Hepatic stellate cell (primary cell): ENCODE data around the gene MAGEA11.
"Not testable (repeated sequence)": the region's sequence is repeated elsewhere in the genome, so short reads cannot be mapped to it uniquely, and the experiment has no call there.

Source experiments
- DNase-seq: peaks from one replicate; pipeline ENCODE4 v3.0.0; 2011; ENCODE audit warnings: low spot score

MAGEA11 gene, protein sequence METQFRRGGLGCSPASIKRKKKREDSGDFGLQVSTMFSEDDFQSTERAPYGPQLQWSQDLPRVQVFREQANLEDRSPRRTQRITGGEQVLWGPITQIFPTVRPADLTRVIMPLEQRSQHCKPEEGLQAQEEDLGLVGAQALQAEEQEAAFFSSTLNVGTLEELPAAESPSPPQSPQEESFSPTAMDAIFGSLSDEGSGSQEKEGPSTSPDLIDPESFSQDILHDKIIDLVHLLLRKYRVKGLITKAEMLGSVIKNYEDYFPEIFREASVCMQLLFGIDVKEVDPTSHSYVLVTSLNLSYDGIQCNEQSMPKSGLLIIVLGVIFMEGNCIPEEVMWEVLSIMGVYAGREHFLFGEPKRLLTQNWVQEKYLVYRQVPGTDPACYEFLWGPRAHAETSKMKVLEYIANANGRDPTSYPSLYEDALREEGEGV

DNA sequence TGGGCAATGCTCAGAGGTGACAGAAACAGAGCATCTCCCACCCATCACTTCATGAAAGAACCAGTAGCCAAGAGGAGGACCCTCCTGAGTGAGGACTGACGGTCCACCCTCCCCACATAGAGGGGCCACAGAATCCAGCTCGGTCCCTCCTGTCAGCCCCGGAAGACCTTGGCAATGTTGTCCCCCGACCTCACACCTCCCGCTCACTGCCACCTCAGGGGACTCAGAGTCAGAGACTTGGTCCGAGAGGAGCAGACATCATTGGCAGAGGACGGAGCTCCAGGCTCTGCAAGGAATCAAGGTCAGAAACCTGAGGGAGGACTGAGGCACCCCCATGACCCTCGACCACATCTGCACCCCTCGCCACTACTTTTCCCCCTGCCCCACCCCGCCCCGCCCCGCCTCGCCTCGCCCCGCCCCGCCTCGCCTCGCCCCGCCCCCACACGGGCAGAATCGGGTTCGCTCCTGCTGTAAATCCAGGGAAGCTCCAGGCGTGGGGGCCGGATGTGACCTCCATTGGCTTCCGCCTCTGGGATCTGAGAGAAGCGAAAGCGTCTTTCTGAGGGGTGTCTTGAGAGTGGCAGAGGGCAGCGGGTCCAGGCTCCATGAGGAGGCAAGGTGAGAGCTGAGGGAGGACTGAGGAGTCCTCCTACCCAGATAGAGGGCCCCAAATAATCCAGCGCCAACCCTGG is at the start of gene MAGEA11:
Gene MAGEA11, plus strand, starts transcription at position 516 of the 692 bp plus-strand sequence. CDS start 1,100 bp downstream, outside the sequence.
- DNase-seq = no peak

DNA sequence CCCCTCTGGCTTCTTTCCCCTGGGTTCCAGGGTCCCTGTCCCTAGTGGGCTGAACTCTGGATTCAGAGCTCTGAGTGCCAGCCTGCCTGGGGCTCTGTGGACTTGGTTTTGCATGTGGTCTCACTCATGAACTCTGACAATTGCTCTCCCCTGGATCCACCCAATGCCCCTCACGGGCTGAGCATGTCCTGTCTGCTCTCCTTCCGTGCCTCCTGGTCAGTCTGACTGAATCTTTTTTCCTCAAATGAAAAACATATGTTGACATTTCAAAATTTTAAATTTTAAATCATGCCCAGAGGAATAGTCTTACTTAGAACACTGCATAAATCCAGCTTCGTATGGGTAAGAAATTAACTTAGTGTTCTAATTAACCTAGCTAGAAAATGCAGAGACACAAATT is 36.8 kb upstream of the MAGEA11 start:
- not testable (repeated sequence) for DNase-seq

DNA sequence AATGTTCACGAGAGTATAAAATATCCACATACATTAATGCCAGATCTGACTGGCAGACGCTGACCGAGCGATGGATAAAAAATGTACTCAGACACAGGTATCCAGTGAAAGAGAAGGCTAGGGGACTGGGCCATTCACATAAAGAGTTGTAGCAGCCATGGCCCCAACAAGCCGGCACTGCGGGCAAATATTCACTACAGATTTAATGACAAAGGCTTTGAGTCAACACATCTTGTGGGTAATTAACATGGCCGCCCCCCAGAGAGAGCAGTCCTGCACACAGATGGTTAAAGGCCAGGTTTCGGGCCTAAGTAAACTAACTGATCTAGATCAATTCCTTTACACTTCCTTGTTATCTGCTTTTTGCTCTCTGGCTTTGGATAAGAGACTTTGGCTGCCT is 36.3 kb upstream of the MAGEA11 start:
- DNase-seq = not testable (repeated sequence)

DNA sequence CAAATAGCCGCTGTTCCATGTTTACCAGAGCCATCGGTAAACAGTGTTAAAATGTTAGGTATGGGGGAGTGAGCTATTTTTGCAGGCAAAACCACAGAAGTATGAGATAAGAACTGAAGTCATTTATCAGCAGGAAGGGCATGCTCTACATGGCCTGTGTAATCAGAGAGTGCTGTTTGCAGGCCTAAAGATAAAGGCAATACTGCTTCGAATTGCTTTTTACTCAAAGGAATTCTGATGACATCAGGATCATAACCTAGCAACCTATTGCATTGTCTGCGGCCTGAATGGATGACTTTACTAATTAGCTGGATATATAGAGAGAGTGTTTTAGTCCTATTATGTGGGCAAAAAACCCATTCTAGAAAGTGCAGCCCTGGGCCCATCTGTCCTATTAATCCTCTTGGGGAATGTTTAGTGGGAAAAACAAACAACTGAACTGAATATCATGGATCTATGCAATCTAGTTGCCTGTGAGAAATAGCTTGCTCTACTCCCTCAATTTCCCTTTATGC is 32.6 kb upstream of the MAGEA11 start:
- not testable (repeated sequence) for DNase-seq

DNA sequence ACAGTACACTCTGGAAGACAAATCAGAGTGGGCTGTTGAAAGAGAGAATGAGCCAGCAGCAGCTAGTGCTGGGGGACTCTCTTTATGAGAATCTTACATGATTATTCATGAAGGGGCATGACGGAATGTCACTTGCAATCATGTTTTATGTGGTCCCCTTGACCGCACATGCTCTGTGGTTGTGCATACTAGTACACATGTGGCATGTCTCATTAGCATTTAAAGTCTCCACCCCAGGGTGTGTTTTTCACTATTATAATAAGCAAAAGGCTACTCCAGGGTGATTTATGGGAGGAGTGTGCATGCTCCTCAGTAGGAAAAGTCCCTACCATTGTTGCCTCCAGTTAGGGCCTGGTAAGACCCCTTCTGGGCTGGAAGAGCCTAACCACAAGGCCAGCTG is 30.7 kb upstream of the MAGEA11 start:
- no peak for DNase-seq

DNA sequence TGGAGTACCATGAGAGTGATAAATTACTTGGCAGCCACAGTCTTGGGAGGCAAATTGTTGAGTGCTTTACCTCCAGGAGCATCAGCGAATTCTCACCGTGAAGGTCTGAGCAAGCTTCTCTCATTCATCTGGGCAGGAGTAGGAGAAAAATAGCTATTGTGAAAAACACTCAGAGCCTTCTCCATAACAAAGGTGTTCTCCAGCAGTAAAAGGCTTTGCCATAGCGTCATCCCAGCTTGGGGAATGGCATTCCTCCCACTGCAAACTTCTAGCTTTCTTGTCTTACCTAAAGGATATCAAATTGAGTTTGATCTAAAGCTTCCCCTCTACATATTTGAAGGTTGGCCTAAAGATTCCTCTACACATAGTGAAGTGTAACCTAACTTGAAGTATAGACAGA is 29.8 kb upstream of the MAGEA11 start:
- no peak for DNase-seq

DNA sequence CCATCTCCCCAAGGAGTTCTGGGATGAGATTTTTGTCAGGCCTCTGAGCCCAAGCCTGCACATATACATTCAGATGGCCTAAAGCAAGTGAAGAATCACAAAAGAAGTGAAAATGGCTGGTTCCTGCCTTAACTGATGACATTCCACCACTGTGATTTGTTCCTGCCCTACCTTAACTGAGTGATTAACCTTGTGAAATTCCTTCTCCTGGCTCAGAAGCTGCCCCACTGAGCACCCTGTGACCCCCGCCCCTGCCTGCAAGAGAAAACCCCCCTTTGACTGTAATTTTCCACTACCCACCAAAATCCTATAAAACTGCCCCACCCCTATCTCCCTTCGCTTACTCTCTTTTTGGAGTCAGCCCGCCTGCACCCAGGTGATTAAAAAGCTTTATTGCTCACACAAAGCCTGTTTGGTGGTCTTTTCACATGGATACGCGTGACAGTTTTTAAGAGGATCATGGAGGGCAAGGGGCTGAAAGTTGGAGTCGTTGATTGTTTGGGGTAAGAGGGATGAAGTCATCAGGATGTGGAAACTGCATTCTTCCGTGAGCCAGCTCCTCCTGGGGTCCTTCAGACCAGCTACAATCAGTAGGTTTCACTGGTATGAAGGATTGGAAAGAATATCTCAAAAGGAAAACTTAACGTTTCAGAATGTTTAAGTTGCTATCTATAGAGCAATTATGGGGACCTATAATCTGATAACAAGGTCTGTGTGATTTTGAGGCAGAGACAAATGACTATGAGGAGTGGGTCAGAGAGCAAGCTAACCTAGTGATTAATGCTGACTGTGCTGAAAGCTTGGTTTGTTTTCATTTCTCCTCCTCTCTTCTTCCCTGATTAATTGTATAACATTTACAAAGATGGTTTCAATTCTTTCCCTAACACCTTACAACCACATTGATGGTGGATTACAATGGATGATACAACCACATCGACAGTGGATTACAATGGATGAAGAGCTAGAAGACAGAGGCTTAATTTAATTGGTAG is 28.6 kb upstream of the MAGEA11 start:
- DNase-seq = no peak

DNA sequence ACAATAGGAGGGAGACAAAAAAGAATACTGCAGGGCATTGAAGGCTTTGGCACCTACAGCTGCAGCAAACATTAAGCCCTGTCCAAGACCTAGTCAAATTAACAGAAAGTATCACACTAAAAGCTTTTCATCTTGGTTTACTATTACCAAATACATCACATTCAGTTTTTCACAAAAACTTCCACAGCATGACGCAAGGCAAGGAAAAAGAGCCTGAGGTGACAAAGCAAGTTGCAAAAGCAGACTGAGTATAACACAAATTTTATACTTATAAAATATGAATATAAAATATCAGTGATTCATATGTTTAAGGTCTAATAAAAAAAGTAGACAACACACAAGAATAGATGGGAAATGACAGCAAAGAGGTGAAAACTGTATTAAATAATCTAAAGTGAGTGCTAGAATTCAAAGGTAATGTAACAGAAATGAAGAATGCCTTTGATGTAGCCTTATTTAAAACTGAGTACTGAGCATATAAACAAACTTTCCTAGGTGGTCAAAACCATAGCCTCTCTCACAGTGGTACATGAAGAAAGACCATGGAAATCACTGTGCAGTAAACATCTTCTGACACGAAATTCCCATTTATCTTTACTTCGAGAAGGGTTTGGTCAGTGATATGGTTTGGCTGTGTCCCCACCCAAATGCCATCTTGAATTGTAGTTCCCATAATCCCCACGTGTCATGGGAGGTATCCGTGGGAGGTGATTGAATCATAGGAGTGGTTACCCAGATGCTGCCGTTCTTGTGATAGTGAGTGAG is 27.7 kb upstream of the MAGEA11 start:
- DNase-seq = no peak

DNA sequence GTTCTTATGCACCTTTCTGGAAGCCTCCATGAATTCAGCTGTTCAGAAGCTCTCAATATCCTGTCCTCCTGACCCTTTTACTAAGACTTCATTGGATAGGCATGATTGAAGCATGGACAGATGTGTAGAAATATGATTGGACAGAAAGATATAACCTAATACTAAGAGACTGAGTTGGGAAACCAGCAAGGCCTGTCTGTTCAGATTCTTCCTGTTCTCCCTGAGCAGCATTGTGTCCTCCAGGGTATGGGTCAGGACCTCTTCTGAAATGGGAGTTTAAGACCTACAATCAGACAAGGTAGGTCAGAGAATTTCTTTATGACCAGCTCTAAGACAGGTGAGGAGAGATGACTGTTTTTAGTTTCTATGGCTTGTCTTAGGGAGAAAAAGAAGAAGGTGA is 23.9 kb upstream of the MAGEA11 start:
- no peak for DNase-seq

DNA sequence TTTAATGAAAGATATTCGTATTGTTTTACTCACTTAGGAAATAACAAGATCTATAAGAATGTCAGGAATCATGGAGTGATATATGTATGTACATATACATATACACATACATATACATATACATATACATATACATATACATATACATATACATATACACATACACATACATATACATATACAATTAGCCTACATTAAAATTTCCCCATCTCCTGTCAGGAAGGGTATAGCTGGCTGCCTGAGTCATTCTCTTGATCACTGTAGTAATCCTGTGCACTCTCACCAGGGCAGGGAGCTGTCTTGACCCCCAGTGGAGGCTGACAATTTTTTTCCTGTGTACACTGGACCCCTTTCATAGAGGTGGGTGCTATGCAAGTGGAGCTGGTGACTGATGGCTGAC is 23.3 kb upstream of the MAGEA11 start:
- DNase-seq = no peak

DNA sequence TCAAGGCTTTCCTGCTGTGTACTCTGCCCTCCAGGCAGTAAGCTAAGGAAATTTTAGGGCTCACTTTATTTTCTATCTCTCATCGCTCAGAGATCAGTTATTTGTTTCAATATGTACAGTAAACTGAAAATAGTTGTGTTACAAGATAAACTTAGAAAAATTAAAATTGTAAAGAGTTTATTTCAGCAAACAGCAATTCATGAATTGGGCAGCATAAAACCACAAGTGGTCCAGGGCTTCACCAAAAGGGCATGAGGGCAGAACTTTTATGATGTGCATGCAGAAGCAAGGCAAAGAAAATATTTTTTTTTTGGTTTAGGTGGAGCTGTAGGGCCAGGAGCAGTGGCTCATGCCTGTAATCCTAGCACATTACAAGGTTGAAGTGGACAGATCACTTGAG is 20.1 kb upstream of the MAGEA11 start:
- no peak for DNase-seq

DNA sequence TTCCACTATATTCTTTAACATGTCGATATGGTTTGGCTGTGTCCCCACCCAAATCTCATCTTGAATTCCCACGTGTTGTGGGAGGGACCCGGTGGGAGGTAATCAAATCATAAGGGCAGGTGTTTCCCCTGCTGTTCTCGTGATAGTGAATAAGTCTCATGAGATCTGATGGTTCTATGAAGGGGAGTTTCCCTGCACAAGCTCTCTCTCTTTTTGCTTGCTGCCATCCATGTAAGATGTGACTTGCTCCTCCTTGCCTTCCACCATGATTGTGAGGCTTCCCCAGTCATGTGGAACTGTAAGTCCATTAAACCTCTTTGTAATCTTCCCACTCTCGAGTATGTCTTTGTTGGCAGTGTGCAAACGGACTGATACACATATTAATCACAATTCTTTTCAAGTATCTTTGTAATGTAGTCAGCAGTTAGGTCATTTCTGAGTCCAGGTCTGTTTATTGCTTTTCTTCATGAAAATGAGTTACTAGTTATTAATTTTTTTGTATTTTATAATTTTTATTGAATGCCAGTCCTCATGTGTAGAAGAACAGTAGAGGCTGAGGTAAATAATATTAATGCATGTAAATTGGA is 19.1 kb upstream of the MAGEA11 start:
- DNase-seq = not testable (repeated sequence)

DNA sequence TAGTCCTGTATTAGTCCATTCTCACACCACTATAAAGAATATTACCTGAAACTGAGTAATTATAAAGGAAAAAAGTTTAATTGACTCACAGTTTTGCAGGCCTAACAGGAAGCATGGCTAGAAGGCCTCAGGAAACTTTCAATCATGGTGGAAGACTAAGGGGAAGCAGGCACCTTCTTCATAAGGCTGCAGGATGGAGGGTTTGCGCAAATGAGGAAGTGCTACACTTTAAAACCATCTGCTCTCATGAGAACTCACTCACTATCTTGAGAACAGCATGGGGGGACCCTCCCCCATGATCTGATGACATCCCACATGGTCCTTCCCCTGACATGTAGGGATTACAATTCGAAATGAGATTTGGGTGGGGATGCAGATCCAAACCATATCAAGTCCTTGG is 12.1 kb upstream of the MAGEA11 start:
- DNase-seq = no peak

DNA sequence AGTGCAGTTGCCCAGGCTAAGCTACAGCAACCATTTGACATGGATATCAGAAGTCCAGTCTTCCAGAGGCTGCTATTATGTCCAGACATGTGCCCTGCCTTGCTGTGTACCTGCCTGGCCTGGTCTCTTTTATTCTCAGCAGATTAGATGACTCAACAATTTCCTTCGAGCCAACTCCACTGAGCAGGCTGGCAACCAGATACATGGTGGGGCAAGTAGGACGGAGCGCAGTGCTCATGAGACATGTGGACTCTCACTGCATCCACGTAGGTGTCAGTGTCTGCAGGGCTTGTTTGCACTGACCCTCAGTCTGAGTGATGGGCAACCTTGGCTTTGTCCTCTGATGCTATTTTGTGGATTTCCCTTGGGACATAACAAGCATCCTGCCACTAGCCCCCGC is 7.2 kb upstream of the MAGEA11 start:
- no peak for DNase-seq

DNA sequence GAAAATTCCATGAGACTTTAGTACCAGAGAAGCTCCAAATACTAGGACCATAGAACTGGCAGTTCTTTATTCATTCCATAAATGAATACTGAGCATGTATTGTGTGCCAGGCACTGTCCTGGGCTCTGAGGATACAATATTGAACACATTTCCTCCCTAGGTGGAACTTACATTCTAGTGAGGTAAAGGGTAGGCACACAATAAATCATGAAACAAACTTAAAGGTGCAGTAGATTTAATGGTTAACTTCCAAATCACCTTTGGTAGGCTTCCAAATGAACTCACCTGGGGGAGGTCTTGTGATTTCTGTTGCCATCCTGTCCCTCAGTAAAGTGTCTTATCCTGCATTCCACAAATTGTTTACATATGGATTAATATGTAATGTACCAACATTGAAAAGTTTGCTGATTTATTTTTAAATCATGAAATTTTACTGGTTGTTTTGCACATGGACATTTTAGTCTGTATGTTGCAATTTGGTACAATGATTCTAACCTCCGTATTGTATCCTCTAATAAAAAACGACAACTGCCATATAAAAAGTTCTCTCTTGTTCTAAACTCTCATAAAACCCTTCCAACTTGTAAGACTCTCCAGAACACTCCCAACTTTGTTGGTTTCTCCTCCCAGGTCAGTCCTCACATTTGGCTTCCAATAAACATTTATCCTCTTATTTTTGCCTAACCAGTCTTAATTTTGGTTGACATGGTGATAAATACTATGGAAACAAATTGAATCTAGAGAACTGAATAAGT is 4.5 kb upstream of the MAGEA11 start:
- no peak for DNase-seq

DNA sequence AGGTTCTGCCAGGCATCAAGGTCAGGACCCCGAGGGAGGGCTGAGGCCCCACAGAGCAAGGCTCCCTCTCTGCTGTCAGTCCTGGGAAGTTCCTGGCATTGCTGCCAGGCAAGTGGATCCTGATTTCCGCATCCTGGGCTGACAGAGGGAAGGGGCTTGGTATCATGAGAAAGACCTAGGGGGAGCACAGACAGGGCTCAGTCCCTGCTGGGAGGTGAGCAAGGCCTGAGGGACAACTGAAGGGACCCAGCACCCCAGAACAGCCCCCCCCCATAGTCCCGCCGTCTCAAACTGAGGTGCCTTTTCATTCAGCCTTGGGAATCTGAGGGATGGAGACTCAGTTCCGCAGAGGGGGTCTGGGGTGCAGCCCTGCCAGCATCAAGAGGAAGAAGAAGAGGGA is 971 bp downstream of the MAGEA11 start:
- no peak for DNase-seq

DNA sequence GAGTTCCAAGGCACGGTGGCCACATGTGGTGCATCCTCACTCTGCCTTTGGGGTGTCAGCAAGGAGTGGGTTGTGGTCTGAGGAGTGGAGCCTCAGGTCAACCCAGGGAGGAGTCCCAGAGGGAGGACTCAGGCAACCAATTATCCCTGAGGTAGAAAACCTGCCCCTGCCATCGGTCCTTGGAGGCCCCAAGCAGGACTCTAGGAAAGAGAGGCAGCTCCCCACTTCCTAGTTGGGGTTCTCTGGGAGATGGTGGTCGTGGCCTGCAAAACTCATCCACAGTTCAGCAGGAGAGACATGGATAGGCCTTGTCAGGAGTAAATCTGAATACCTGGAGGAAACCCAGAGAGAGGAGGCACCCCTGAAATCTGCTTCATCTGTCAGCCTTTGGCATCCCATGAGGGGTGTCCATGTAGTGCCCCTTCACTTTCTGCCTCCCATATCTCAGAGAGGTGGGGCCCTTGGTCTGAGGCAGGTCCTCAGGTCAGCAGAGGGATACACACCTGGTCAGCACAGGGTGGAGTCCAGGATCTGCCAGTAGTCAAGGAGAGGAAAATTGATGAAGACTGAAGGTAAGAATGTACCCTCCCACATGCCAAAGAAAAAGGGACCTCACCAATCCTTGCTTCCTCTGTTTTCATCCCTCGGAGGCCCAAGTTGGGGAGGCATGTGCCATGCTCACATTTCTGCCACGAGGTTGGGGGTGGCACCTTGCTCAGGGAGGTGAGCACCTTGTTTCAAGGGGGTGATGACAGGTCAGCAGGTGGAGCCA is 1.6 kb downstream of the MAGEA11 start:
- no peak for DNase-seq

DNA sequence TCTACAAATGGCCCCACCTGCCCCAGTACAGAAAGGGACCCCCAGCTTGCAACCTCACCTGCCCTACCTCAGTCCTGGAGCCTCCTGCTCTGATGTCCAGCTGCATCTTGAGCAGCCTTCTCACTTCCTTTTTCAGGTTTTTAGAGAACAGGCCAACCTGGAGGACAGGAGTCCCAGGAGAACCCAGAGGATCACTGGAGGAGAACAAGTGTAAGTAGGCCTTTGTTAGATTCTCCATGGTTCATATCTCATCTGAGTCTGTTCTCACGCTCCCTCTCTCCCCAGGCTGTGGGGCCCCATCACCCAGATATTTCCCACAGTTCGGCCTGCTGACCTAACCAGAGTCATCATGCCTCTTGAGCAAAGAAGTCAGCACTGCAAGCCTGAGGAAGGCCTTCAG is 3.6 kb downstream of the MAGEA11 start:
- DNase-seq = no peak

DNA sequence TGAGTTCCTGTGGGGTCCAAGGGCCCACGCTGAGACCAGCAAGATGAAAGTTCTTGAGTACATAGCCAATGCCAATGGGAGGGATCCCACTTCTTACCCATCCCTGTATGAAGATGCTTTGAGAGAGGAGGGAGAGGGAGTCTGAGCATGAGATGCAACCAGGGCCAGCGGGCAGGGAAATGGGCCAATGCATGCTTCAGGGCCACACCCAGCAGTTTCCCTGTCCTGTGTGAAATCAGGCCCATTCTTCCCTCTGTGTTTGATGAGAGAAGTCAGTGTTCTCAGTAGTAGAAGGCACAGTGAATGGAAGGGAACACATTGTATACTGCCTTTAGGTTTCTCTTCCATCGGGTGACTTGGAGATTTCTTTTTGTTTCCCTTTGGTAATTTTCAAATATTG is 4.8 kb downstream of the MAGEA11 start:
- no peak for DNase-seq
